NCI-H187 treated with DMSO at 0.1 percent for 48 hours (cell line): ENCODE data around the gene IVD.

Experiments
- DNase-seq: peaks from one replicate; lab custom pipeline; 2025; lab: John Stamatoyannopoulos, UW

IVD gene

DNA sequence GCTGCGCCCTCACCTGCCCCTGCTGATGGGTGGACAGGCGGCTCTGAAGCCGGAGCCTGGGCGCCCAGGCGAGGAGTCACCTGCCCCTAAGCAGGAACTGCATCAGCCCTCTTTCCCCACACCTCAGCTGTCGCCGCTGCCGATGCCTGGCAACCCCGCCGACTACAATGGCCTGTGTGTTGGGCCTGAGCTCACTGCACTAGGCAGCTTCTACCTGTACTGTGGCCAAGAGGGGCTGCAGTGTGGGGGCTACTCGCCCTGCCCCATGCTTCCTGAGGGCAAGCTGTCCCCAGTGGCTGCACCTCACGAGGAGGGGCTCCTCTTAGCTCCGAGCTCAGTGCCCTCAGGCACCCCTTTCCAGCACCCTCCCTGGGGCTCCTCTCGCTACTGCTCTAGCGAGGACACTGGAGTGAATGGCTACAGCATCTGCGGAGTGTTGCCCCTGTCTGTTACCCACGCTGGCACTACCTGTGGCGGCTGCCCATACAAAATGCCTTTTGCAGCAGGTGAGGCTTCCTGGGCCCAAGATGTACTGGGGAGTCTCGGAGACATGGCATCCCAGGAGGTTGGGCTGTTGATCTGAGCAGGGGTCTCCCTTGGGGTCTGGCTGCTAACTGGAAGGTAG is 53.9 kb downstream of the IVD start:
- no peak for DNase-seq

GRCh38 chr15:40460404-40460803 is 54.8 kb downstream of the IVD start:
- DNase-seq = no peak

DNA sequence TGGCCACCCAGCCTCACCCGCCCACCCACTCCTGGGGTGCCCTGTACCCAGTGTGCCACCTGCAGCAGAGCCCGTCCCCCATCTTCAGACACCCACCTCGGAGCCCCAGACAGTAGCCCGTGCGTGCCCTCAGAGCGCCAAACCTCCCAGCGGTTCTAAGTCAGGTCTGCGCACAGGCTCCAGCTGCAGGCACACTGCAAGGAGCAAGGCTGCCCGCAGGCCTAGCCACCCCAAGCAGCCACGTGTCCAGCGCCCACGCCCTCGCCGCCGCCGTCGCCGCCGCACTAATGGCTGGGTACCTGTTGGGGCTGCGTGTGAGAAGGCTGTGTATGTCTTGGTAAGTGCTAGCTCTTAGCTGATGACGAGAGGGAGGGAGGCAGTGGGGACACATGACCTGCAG is 56.4 kb downstream of the IVD start:
- DNase-seq = no peak

- no peak for DNase-seq
Observed at GRCh38 chr15:40463279-40463678, 57.7 kb downstream of the IVD start.

DNA sequence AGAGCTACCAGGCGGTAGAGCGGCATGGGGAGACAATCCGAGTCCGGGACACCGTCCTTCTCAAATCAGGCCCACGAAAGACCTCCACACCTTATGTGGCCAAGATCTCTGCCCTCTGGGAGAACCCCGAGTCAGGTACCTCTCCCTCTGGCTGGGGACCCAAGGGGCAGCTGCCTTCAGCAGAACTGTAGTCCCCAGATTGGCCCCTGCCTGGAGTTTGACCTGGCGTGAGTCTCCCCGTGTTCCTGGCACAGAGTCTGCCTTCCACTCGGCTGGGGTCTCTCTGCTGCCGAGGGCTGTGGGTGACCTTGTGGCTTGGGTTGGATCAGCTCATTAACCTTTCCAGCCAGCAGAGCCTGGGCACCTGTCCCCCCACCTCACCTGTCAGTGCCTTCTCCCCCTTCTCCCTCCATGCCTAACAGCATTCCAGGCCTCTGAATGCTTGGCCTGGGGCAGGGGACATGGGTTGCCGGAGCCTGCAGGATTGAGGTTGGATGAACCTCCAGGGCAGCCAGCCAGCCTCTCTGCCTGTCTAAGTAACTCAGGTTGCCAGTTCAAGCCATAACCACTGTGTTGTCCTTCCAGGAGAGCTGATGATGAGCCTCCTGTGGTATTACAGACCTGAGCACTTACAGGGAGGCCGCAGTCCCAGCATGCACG is 58.4 kb downstream of the IVD start:
- DNase-seq = no peak

GRCh38 chr15:40464595-40465185 is 59.1 kb downstream of the IVD start:
- DNase-seq = no peak

GRCh38 chr15:40465939-40466338 is 60.3 kb downstream of the IVD start:
- DNase-seq = no peak

- DNase-seq = no peak
Observed at GRCh38 chr15:40466426-40467260, 61.0 kb downstream of the IVD start.

DNA sequence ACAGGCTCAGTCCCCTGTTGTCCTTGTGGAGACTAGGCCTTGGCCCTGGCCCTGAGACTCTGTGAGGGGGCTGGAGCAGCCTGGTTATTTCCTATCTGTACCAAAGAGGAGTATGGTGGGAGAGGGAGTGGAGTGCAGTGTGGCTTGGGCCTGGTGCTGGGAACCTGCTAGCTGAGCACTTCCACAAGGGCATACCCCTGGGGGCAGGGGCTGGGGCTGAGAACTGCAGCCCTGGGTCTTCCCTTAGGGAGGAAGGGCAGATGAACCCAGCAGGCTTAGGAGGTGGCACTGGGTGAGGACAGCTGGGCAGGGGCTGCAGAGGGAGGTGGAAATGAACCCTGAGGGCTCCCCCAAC is 61.6 kb downstream of the IVD start:
- no peak for DNase-seq

DNA sequence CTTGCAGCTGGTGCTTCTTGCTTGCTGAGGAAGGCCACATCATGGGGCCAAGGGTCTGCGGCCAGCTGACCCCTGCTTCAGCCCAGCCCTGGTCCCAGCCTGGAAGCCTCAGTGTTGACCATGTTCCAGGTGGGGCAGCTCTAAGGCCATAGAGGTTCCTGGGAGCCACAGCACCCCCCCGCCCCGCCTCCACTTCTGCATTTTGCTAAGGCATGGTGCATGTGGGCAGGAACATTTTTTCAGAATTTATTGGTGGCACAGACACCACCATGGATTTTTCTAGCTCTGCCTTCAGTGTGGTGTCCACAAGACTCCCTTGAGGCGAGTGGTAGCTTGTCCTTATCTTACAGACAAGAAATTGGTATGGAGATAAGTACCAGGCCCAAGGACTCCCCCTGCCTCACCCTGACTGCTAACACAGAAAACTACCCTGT is 63.3 kb downstream of the IVD start:
- DNase-seq = no peak

GRCh38 chr15:40469776-40470390 is 64.3 kb downstream of the IVD start:
- DNase-seq = no peak

GRCh38 chr15:40470423-40471104 is 65.0 kb downstream of the IVD start, which contains the start of gene CHST14:
Gene CHST14 (plus strand): TSS chr15:40470984. CDS start chr15:40471214, 230 bp downstream.
- DNase-seq = no peak
